Measurements from ENCODE around the gene SLC6A14.

Gene SLC6A14, protein sequence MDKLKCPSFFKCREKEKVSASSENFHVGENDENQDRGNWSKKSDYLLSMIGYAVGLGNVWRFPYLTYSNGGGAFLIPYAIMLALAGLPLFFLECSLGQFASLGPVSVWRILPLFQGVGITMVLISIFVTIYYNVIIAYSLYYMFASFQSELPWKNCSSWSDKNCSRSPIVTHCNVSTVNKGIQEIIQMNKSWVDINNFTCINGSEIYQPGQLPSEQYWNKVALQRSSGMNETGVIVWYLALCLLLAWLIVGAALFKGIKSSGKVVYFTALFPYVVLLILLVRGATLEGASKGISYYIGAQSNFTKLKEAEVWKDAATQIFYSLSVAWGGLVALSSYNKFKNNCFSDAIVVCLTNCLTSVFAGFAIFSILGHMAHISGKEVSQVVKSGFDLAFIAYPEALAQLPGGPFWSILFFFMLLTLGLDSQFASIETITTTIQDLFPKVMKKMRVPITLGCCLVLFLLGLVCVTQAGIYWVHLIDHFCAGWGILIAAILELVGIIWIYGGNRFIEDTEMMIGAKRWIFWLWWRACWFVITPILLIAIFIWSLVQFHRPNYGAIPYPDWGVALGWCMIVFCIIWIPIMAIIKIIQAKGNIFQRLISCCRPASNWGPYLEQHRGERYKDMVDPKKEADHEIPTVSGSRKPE

DNA sequence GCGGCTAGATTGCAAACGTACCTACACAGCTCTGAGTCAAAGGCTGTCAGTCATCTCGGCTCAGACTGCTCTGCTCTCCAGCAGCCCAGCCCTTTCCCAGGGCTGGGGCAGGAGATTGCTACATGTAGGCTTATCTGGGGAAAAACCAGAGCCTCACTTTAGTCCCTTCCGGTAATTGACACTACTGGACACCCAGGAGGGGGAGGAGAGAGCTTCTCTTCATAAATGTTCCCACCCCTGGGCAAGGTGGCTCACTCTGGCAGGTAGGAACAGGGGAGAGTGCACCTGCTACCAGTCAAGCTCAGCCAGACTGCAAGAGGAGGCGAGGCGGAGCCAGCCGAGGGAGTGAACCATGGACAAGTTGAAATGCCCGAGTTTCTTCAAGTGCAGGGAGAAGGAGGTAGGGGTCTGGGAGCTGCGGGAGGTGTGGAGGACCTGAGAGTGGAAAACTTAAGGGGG lies at the start of gene SLC6A14:
TSS of gene SLC6A14 (plus strand) at position 249 of the 459 bp plus-strand sequence. CDS start at position 353, 104 bp downstream.
- no peak for DNase-seq

DNA sequence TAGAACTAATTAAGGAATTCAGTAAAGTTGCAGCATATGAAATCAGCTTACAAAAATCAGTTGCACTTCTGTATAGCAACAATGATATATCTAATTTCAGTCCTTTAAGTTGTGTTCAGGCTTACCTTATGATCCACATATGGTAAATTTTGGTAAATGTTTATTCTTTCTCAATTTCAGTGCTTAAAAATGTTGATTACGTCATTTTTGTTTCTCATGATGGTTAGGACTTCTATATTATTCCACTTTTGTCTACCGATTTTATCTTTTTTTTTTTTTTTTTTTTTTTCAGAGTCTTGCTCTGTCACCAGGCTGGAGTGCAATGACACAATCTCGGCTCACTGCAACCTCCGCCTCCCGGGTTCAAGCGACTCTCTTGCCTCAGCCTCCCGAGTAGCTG lies 40.7 kb upstream of the SLC6A14 start:
- no peak for DNase-seq

DNA sequence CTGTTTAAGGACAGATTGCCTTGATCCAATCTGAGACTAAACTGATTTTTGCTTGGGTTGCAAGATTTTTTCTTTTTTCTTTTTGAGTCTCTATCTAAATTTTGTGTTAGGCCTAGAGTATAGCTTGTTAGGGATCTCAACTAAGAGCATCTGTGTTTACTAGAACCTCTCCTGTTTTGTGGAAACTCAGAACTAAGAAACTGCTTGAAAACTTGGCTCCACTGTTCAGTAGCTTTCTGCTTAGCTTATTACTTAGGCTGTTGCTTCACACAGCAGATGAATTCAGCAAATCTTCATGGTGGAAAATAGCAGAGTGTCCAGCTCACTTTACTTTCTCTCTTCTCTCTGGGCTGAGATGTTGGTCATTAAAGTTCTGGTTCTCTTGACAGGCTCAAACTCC lies 36.7 kb upstream of the SLC6A14 start:
- DNase-seq = no peak

DNA sequence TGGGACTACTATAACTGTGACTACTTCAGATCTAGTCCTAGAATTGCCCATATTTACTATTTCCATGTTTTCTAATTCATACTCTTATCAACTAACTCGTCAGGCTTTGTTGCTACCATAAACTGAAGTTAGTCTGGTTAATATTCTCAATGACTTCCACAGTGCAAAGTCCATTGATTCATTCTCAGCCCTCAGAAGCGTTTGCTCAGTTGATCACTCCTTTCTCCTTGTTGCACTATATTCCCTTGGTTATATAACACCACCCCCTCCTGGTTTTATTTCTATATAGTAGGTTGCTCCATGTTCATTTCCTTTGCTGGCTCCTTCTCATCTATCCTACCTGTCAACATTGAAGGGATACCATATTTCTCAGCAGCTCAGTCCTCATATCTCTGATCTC lies 27.2 kb upstream of the SLC6A14 start:
- DNase-seq = no peak

DNA sequence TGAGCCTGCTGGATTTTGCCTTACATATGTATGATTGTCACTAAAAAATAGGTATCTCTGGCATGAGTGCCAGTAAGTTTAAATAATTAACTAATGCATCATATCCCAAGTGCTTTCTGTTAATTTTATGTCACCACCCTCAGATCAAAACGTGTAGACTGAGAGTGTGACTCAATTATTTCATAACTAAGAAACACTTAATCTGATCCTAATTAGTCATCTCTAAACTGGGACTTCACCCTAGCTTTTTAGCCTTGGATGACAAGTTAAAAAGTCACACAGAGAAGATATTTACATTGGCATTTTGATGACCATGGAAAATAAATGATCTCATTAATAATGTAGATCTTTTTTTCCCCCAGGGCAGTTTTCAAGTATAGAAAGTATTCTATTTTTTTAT lies 23.1 kb upstream of the SLC6A14 start:
- no peak for DNase-seq

DNA sequence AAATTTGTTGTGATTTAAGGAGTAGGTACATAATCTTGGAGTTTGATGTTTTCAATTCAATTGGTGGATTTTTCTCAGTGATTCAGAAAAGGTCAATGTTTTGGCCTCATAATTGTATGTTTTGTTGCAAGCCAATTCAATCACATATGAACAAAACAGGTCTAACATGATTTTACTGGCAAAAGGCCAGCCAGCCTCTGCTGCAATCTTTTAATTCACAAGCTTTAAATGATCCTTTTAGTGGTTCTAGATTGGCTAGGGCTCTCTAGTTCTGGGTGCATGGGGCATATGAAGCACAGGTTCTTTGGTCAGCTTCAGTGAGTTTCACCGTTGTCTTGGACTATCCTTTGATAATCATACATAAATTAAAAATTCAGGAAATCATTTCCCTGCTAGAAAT lies 19.2 kb upstream of the SLC6A14 start:
- no peak for DNase-seq

DNA sequence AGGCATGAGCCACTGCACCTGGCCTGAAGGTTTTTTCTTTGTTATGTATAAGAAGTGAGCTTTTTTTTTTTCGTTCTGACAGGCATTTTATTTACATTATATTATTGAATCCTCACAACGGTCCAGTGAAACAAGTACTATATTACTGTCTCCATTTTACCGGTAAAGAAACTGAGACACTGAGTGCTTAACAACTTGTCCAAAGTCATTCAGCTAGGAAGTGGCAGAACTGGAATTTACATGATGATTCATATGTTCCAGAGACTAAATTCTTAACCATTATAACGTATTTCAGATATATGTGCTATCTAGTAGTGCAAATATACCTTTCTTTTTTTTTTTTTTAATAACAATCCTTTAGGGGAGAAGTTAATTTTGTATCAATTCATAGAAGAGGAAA lies 18.4 kb upstream of the SLC6A14 start:
- no peak for DNase-seq

DNA sequence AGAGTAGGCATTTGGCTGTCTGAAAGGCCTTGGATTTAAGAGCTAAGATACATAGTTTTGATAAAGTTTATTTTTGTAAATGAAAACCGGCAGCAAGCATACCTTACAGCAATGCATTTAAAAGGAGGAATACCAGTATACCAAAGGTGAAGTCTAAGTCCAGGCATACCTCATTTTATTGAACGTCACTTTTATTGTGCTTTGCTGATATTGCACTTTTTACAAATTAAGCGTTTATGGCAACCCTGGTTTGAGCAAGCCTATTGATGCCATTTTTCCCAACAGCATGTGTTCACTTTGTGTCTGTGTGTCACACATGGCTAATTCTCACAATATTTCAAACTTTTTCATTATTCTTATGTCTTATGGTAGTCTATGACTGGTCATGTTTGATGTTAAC lies 8.4 kb upstream of the SLC6A14 start:
- DNase-seq = no peak

DNA sequence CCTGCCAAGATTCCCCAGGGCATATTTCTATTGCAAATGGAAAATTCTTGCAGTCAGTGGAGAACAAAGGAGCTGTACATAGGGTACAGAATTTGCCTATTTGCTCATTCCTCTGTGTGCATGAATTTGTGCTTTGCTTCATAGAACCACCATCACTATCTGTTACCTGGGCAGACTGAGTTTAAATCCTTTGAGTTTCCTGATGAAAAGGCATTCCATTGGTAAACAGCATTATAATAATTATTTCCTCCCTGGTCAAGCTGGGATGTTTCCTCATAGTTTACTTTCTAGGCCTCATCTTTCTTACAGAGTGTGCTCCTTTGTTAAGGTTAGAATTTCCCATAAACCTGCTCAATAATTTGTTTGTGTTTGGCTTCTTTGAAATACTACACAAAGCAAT lies 809 bp upstream of the SLC6A14 start:
- DNase-seq = no peak

DNA sequence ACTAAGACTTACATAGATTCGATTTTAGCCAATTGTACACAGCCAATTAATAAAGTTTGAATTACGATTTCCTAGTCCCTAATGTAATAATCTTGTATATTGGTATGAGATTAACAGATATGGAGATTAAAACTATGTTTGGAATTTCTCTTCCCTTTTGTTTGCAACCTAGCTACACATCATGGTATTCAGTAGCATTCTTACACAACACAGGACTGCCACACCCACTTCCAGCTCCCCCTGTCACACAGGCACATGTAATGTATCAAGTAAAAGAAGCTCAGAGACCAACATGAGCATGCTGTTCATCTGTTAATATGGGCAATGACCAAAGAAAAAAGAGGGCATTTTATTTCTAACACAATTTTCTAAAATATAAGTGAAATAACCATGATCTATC lies 12.8 kb downstream of the SLC6A14 start:
- DNase-seq = no peak

DNA sequence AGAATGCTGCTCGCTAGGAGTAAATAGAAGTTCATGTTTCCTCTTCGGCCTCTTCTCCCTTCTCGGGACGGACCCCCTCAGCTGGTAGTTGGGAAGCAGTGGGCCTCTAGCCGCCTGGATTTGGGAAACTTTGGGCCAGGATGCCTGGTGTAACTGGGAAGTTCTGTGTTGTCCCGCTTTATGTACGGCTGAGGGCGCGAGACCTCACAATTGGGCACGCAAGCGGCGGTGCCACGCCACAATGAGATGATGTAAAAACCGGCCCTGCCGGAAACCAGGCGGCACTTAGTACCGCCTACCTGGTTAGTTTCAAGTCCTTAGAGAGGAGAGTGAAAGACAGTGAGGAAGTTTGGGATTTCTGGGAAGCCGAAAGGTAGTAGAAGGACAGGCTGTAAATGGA lies 26.4 kb downstream of the SLC6A14 start, which contains the start of gene CT83:
TSS of gene CT83 (minus strand) at position 155 of the 400 bp plus-strand sequence. CDS start at position 35, 120 bp downstream.
- DNase-seq = no peak

DNA sequence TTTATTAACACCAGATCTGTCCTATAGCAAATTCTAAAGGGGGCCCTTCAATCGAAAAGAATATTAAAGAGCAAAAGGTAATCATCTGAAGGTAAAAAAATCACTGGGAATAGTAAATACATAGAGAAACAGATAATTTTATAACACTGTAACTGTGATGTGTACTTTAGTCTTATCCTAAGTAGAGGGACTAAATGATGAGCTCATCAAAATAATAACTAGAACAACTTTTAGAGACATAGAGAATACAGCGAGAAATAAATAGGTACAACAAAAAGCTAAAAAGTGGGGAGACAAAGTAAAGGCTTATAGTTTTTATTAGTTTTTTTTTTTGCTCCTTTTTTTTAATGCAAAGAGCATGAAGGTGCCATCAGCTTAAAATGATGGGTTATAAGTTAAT lies 43.7 kb downstream of the SLC6A14 start:
- DNase-seq = no peak

DNA sequence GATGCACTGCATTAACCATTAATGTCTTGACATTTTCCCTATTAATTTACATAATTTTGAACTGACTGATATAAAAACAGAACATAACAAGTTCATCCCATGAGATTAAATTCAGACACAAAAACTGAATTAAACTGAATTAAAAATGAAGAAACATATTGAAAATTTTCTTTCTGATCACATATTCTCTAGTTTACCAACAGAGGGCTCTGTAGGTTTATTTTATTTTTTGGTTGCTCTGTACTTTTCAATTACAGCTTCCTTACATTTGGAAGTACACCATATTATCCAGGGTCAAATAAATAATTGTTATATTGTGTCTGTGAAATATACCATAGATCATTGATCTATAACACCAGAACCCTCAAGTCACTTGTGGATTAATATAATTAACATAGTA lies 53.7 kb downstream of the SLC6A14 start:
- DNase-seq = no peak

DNA sequence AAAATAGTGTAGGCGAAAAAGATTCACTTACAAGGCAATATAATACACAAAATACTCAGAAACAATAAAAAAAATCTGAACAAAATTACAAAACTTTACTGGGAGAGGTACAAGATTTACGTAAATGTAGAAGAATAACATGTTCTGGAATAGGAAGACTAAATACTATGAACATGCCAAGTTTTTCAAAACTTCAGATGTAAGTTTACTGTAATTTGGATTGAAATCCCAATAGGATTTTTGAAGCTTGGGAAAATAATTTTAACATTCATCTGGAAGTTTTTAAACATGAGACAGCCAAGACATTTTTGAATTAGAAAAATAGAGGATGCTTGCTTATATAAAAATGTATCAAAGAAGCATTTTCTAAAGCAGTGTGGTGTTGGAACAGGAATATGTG lies 56.9 kb downstream of the SLC6A14 start:
- DNase-seq = no peak

DNA sequence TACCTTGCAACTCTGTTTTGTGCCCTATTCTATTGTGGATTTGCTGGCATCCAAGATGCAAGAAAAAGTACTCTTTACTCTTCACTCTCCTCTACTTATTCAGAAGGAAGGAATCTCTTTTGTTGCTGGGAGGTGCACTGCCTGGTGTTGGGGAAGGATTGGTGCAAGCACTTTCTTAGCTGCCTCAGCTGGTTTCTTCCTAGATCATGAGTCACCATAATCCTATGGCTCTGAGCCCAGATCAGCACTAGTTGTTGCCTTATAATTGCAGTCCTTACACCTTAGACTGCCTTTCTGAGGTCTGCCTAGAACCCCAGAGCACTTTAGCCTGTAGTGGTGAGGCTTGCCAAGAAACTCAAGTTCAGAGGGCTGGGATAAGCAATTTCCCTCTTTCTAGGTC lies 63.4 kb downstream of the SLC6A14 start:
- DNase-seq = no peak
